Measurements from ENCODE around the gene DIP2A. TPM values are rescaled to one million over a fixed set of nuclear protein-coding genes. Genes with fewer than 3 reads are reported as not detected.
A peak's percentile ranks its signal among the peaks of the same experiment; 100 is the strongest.
"Not testable (repeated sequence)": the region's sequence is repeated elsewhere in the genome, so short reads cannot be mapped to it uniquely, and the experiment has no call there.

Gene DIP2A
- total RNA-seq, 1 donor from 2014 or later: 25.5 TPM

DNA sequence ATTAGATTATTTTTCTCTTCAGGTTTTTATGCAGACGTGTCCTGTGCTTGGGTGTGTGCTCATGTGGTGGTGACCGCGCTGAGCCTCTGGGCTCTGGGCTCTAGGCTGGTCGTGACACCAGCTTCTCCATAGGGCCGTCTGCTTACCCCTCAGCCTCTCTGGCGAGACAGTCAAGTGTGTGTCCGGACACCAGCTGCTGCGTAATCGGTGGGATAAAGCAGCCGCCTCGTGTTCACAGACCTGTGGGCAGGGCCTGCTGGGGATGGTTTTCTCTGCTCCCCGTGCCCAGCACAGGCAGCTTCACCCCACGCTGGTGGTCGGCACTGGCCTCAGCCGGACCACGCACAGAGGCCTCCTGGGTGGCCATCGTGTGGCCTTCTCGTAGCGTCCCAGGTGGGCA lies 33.6 kb upstream of the DIP2A start:
- ATAC-seq: no peak

DNA sequence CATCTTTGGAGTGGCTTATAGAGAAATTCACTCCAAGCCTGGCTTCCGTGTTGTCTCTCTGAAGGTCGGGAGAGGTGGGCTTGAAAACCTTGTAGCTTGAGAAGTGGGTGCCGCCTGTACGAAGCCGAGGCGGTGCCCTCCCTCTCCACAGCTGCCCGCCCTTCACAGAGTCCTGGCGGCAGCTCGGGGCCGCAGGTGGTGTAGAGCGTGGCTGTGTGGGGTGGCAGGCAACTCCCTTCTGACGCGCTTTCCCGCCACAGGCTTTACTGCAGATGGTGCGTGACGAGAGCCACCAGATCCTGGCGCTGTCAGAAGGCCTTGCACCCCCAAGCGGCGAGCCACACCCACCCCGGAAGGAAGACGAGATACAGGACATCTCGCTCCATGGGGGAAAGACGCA lies 33.1 kb upstream of the DIP2A start:
- no peak for ATAC-seq

DNA sequence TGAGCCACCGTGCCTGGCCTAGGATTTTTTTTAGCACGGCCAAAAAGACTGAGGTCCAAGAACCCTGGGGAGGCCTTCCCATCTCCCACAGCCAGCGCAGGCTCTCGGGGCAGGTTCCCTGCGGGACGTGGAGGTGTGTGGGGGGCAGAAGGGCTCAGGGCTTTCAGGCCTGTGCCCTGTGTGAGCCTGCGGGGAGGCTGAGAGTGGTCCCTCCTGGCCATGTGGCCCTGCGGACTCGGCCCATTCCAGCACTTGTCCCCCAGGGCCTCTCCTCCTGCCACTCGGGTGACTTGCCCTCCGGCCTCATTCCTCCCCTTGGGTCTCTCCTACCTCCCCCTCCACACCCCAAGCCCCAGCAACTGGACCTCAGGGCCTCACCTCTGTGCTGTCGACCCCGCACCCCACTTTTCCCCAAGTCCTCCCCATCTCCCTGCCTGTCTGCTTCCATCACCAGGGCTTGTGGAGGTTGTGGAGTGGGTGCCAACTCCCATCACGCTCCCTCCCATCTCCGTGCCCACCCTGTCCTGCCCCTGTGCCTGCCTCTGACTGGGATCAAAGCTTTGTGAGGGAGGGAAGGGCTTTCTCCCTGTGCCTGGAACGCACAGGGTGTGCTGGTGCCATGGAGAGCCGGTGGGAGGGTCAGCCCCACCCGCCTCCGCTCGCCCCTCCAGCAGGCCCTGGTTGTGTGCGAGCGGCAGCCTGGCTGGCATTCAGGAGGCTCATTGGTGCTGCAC lies 32.2 kb upstream of the DIP2A start:
- ATAC-seq: no peak

DNA sequence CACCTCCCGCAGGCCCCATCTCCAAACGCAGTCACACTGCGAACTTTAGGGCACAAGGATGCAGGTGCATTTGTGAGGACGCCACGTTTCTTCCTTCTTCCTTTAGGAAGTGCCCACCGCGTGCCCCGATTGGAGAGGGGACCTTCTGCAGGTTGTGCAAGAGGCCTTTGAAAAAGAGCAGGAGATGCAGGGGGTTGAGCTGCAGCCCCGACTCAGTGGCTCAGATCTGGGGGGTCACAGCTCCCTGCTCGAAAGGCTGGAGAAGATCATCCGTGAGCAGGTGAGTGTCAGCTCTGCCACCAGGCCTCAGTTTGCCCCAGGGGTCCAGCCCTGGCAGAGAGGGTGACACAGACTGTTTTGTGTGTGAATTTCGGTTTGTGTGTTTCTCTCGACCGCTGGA lies 31.2 kb upstream of the DIP2A start:
- no peak for ATAC-seq

DNA sequence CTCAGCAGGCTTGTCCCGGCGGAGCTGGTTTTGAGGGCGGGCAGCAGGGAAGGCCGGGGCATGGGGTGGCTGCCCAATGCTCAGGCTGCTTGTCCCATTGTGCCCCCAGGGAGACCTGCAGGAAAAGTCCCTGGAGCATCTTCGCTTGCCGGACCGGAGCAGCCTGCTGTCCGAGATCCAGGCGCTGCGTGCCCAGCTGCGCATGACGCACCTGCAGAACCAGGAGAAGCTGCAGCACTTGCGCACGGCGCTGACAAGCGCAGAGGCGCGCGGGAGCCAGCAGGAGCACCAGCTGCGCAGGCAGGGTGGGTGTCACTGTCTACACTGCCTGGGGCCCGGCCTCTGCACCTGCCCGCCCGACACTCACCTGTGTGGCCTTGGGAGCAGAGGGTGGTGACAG lies 30.4 kb upstream of the DIP2A start:
- no peak for ATAC-seq

DNA sequence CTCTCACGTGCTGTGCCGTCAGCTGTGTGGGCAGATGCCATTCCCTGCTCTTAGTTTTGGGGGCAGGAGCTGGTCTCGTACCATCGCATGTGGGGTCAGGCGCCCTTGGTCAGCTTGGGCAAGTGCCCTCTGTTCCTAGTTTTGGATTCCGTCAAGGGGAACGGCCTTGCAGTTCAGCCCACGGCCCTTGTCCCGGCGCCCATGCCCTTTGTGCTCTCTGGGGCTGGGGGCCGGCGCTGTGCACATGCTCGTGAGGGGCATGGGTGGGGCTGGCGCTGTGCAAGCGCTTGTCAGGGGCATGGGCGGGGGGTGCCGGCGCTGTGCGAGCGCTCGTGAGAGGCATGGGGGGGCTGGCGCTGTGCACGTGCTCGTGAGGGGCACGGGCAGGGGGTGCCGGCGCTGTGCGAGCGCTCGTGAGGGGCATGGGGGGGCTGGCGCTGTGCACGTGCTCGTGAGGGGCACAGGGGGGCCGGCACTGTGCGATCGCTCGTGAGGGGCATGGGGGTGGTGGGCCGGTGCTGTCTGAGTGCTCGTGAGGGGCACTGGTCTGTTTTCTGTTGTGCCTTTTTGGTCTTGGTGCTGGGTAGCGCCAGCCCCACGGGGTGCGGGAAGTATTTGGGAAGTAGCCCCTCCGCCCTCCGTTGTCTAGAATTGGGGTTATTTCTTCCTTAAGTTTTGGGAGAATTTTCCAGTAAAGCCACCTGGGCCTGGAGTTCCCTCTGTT lies 29.5 kb upstream of the DIP2A start:
- no peak for ATAC-seq

DNA sequence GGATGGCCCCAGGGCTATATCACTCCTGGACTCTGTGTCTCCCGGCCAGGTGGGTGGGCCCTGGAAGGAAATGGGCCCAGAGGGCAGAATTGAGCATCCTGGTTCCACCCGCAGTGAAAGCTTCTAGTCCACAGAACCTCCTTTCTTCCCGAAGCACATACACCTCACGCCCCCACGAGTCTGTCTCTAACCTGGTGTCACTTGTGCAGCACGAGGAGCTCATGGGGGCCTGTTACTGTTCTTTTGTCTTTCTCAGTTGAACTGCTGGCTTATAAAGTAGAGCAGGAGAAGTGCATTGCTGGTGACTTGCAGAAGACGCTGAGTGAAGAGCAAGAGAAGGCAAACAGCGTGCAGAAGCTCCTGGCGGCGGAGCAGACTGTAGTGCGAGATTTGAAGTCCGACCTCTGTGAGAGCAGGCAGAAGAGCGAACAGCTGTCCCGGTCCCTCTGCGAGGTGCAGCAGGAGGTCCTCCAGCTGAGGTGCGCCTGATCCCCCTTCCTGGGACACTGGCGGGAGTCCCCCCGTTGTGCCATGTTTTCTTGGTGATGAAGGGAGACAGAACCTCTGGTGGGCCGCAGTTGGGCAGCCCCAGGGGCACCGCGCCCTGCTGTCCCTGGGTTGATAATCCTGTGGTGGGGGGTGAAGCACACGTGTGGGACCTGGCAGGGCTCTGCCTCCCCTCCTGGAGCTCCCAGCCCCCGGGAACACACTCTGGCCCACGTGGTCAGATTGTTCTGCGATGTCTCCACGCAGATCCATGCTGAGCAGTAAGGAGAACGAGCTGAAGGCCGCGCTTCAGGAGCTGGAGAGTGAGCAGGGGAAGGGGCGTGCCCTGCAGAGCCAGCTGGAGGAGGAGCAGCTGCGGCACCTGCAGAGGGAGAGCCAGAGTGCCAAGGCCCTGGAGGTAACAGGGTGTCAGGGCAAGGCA lies 28.7 kb upstream of the DIP2A start:
- ATAC-seq: no peak

DNA sequence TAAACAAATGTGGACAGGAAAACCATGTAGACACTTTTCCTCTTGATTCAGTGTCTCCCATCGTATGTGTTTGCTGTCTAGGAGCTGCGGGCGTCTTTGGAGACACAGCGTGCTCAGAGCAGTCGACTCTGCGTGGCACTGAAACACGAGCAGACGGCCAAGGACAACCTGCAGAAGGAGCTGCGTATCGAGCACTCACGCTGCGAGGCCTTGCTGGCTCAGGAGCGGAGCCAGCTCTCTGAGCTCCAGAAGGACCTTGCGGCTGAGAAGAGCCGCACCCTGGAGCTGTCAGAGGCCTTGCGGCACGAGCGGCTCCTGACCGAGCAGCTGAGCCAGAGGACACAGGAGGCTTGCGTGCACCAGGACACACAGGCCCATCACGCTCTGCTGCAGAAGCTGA lies 27.2 kb upstream of the DIP2A start:
- no peak for ATAC-seq

DNA sequence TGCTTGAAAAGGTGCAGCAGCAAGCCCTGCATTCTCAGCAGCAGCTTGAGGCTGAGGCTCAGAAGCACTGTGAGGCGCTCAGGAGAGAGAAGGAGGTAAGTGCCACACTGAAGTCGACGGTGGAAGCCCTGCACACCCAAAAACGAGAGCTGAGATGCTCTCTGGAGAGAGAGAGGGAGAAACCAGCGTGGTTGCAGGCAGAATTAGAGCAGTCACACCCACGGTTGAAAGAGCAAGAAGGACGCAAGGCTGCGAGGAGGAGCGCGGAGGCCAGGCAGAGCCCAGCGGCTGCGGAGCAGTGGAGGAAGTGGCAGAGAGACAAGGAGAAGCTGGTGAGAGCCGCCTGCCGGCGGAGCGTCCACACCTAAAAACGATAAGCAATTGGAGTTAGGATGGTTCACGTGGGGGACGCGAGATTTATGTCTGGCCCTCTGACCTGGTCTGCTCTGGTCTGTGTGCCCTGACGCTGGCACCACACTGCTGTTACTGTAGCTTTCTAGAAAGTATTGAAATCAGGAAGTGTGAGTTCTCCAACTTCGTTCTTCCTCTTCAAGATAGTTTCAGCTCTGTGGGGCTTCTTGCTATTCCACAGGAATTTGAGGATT lies 26.7 kb upstream of the DIP2A start:
- ATAC-seq: no peak

DNA sequence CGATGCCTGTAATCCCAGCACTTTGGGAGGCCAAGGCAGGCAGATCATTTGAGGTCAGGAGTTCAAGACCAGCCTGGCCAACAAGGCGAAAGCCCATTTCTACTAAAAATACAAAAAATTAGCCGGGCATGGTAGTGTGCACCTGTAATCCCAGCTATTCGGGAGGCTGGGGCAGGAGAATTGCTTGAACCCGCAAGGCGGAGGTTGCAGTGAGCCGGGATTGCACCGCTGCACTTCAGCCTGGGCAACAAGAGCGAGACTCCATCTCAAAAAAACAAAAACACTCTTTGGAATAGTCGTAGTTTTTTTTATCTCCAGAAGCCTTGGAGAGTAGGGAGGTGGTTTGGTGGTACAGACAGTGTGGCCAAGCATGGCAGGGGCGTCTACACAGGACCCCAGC lies 25.6 kb upstream of the DIP2A start:
- not testable (repeated sequence) for ATAC-seq

DNA sequence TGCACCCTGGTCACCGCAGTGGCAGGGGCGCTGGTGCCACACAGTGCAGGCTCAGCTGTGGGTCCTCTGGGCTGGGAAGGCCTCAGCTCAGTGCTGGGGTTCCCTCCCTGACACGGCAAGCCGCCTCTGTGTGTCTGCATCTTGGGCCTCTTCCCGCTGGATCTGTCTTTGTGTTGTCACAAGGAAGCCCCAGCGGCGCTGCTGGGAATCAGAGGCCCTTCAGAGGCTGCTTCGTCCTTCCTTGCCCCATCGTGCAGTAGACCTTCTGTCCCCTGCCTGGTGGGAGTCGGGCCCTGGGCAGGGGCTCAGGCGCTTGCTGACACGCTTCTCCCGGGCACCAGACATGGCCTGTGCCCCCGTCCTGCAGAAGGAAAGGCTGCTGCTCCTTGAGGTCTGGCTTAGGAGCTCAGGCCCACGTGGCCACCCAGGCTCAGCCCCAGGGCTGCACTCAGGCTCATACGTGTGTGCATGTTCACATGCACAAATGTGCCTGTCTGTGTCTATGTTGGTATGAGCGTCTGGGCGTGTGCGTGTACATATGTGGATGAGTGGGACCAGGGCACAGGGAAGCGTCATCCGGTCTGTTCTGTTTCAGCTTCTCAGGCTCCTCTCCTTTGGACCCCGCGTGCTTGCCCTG lies 24.3 kb upstream of the DIP2A start:
- no peak for ATAC-seq

DNA sequence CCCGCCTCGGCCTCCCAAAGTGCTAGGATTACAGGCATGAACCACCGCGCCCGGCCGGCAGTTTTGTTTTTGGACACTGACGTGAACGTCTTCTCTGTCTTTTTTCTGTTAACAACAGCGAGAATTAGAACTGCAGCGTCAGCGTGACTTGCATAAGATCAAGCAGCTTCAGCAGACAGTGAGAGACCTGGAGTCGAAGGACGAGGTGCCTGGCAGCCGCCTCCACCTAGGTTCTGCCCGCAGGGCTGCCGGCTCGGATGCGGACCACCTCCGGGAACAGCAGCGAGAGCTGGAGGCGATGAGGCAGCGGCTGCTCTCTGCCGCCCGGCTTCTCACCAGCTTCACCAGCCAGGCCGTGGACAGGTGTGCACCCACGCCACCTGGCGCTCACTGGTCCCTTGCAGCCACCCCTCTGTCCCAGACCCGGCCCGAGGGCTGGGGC lies 22.9 kb upstream of the DIP2A start:
- ATAC-seq: no peak

DNA sequence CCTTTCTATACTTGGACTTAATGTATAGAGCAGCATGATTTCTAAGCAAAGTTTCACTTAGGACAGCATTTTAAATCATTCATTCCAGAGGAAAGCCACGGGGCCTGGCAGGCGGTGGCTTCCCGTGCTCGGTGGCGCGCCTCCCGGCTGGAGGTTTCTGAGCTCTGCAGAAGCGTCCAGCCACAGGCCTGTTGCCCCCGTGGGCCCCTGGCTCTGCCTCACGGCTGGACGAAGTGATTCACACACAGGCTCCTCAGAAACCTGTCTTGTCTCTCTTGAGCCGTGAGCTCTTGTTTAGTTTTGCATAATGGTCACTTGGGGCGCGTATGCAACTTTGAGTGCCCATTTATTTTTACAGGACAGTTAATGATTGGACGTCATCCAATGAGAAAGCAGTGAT lies 22.1 kb upstream of the DIP2A start:
- ATAC-seq: no peak

DNA sequence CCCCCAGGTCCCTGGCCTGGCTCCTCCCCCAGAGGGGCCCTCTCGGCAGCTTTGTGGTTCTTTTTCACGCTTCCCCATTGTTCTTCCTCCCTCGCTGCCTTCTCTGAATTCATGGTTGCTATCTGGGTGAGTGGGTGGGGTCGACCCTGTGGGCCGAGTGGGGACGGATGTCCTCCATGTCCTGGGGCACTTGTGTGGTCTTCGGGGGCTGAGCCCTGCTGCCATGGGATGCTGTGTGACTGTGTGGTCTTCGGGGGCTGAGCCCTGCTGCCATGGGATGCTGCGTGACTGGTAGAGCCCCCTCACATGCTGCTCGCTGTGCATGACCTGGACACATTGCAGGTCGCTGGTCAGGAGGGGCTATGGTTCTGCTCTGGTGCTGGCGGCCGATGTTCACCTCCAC lies 21.6 kb upstream of the DIP2A start:
- no peak for ATAC-seq

DNA sequence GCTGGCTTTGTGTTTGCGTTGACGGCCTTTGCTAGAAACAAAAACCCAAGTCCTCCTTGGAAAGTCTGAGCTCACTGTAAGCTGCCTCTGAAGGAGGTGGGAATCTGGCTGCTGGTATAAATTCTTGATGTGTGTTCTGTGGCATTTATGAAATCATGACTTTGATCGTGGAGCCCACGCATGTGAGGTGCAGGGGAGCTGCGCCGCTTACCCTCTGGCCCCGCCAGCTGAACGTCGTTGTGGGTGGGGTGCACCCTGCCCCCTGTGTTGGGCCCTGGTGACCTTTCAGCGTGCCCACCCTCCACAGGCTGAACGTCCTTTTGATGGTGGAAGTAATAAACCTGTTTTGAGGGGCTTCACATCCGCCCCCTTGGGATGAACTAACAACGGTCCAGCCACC lies 21.2 kb upstream of the DIP2A start:
- ATAC-seq: no peak

DNA sequence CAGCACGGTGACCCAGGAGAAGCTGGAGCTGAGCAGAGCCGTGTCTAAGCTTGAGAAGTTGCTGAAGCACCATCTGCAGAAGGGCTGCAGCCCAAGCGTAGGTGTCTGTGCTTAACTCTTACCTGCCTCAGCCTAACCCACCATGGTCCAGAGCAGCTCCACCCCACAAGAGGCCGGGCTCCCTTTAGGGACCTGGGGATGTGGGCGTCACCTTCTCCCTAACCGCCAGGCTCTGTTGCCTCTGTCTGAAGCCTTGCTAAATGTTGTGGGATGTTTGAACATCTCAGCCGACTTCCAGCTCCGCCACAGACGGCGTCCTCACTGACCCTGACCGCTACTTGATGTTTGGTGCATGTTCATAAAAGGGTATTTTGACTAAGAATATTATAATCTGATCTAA lies 20.4 kb upstream of the DIP2A start:
- no peak for ATAC-seq

DNA sequence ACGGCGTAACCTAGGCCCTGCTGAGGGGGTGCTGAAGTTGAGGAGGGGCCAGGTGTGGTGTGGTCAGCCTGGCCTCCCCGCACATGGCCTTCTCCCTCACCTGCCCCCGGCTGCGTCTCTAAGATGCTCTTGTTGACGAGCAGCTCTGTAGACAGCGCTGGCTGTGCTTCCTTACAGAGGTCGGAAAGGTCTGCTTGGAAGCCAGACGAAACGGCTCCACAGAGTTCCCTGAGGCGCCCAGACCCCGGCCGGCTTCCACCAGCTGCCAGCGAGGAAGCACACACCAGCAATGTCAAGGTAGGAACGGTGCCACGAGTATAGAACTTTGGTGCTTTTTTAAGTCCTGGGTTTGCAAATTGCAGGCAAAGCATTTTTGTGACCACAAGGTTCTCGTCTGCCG lies 18.8 kb upstream of the DIP2A start:
- no peak for ATAC-seq

DNA sequence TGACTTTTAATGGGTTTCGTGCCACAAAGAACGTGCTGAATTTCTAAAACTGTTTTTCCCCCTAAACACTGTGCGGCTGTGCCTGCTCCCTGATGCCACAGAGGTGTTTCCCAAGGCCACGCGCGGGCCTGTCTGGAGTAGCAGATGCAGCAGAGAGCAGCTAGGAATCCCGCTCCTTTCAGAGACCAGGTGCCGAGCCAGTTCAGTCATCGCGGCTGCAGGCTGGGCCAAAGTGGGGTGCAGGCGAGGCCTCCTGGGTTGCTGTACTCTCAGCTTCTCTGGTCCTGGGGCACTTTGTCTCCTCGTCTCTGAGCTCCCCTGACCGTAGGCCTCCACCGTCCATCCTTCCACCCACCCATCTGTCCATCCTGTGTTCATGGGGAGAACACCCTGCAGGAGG lies 17.4 kb upstream of the DIP2A start:
- no peak for ATAC-seq

DNA sequence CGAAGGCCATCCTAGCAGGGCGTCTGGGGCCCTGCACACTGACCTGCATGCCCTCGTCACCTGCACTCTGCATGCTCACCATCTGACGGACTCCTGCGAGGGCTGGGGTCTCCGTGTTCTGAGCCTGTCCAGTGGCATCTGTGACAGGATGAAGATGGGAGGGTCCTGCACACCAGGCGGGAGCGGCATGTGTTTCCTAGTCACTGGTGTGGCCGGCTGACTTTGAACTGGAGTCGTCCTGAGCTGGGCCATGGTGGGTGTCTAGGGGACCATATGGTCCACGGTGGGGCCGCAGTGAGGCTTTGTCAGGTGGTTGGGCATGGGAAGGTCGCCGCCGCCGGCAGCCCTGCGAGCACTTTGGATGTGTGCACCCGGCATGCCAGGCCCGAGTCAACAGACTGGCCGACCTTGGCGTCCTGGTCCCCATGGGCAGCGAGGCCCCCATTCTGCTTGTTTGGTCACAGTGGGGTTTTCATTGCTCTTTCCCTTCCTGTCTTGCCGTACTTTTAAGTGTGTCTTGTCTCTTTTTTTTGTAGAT lies 16.7 kb upstream of the DIP2A start:
- ATAC-seq: no peak

DNA sequence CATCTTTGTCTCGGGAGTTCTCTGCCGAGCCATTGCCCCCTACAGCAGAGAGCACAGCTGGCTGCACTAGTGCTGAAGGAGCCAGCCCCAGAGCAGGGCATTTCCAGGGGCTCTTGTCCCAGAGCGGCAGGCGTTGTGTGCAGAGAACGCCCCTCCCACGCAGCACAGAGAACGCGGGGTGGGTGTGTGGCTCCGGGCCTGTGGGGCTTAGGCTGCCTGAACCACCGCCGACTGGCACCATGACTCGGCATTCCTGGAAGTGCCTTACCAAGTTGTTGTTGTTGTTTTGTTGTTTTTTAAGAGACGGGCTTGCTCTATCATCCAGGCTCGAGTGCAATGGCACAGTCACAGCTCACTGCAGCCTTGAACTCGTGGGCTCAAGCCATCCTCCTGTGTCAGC lies 15.8 kb upstream of the DIP2A start:
- no peak for ATAC-seq

DNA sequence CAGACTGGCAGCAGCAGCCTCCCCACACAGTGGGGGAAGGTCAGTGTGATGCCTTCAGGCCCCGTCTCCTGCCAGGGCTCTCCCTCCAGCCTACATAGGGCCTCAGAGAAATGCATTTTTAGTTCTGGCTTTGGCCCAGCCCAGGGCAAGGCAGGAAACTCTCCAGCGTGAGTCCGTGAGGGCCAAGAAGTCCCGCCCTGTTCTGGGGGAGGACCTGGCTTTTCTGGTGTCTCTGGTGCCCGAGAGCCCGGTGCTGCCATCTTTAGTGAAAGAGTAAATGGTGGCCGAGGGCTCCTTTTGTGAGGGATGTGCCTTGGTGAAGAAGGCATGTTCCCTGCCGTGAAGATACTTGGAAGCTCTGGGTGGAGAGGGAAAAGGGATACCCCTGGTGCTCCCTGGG lies 14.8 kb upstream of the DIP2A start:
- ATAC-seq: peak; percentile 42

DNA sequence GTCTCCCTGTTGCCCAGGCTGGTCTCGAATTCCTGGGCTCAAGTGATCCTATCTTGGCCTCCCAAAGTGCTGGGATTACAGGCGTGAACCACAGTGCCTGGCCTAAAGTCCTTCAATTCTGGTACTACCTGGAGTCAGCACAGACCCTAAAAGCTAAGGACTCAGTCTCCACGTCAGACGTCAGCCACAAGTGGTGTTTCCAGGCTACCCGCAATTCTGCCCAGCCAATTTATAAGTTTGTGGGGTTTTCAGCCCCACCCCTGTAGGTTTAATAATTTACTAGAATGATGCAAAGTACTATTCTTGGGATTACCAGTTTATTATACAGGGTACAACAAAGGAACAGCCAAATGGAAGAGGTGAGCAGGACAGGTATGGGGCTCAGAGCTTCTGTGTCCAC lies 10.6 kb upstream of the DIP2A start:
- ATAC-seq: no peak

Data from esophagus mucosa (tissue), 1 donor.